ENCODE data around the gene SNCG. TPM values are rescaled to one million over a fixed set of nuclear protein-coding genes. Genes with fewer than 3 reads are reported as not detected.

The SNCG gene
- total and polyA plus RNA-seq, 2 donors (not counting 1 experiment from before 2014, with no cell fraction given) = not detected

GRCh38 chr10:86945361-86946212 is 12.8 kb upstream of the SNCG start:
- Histone ChIP-seq H3K27me3 (replicated peaks in 1 of 4; ENCODE audit: control extremely low read depth in 1 of 4, control insufficient read depth in 3 of 4, insufficient read depth in 4 of 4, low read length in 3 of 4) (peaks cover 0 to 10% (median 0%) of the 10 kb centered on the region in 4 experiments), H3K36me3 (replicated peaks in 1 of 2; ENCODE audit: control extremely low read depth in 1 of 2, control insufficient read depth in 1 of 2, extremely low read depth in 1 of 2, insufficient read depth in 2 of 2, low read length in 1 of 2) (no peaks in the 10 kb centered on the region), H3K4me3 (ENCODE audit: control extremely low read depth in 1 of 5, extremely low read depth in 1 of 5, insufficient read depth in 1 of 5, low read depth in 2 of 5, low read length in 4 of 5) (no peak overlapping the region), H3K4me1 (ENCODE audit: control insufficient read depth in 2 of 2, insufficient read depth in 2 of 2, low read length in 2 of 2) (no peaks in the 10 kb centered on the region), H3K79me2 (ENCODE audit: control insufficient read depth, insufficient read depth, low read length) (no peaks in the 10 kb centered on the region), H3K27ac (ENCODE audit: low read length in 2 of 2) (no peak overlapping the region), H2AFZ (ENCODE audit: insufficient read depth, low read depth, low read length, poor library complexity, severe bottlenecking) (no peak overlapping the region), H3K4me2 (replicated peaks; ENCODE audit: low read depth, low read length, poor library complexity, severe bottlenecking) (no peak overlapping the region), H3K9ac (ENCODE audit: low read length) (no peak overlapping the region), H3K9me3 (ENCODE audit: control extremely low read depth in 1 of 3, control insufficient read depth in 2 of 3, insufficient read depth in 1 of 3, low read length in 2 of 3) (peaks cover 0 to 5% (median 0%) of the 10 kb centered on the region in 3 donors), H4K20me1 (ENCODE audit: control insufficient read depth, insufficient read depth, low read length, poor library complexity, severe bottlenecking) (no peaks in the 10 kb centered on the region)
- intact Hi-C loops (cut with micrococcal nuclease) = no loop called here
- CTCF ChIA-PET = interaction anchor here (1.7 to 2.1 kb wide), 2 partner anchors 8 to 21 kb away, joined by 5 to 6 read pairs; no protein-coding TSS in a partner anchor
- POLR2A ChIA-PET = no interaction called here
- DNase-seq (no peak), ATAC-seq (ENCODE audit: low read depth) (no peak)
- WGBS (ENCODE audit: insufficient coverage) = 89% methylated on average over 17 of the region's 18 CpGs
- Mint-ChIP-seq H3K9me3 (ENCODE audit: insufficient read depth) (no peaks in the 10 kb centered on the region), H3K27ac (no peak overlapping the region), H3K27me3 (peaks cover 7% of the 10 kb centered on the region), H3K4me1 (no peaks in the 10 kb centered on the region), H3K4me3 (no peak overlapping the region)
- TF ChIP-seq CTCF (IDR thresholded peaks at IDR 0.05) (no peak), EZH2 (IDR thresholded peaks at IDR 0.05; ENCODE audit: borderline replicate concordance, insufficient read depth, low read depth, low read length, poor library complexity, severe bottlenecking) (no peak)

Measured in B cell (primary cell).